ENCODE data around the gene ABCC9. TPM values are rescaled to one million over a fixed set of nuclear protein-coding genes. Genes with fewer than 3 reads are reported as not detected.

The ABCC9 gene
- total RNA-seq, 2 donors from 2014 or later = 0.69 to 5.0 TPM

DNA sequence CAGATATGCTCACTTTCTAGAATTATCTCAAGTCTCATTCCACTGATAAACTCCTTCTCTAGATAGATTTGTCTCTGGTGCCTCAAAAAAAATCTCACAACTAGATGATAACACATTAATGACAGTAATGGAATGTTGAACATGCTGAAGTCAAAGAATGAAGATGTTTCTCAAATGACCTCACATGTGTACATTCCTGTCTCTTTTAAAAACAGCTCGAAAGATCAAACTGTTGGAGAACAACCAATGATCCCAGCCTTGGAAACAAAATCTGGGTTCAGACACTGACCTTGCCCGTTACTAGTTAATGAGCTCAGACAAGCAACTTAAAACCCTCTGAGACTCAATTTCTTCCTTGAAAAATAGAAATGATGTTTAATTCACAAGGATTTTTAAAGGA lies 122.0 kb downstream of the ABCC9 start:
- no peaks in the 10 kb centered on the region for H3K9me3 ChIP-seq

DNA sequence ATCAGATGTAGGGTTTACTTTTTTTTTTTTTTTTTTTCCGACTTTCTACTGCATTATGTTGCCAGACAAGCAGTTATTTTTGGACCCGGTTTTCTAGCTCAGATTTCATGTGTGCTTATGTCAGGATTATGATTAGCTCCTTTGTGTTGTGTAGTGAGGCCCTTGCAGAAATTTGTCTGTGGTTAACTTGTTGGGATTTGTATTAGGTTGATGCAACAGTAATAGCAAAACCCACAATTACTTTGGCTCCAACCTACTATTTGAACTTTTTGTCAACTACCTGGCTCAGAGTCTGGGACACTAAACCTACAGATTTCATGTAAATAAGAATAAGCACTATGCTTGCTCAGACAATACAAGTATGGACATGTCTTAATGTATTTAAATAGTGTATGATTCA lies 122.6 kb downstream of the ABCC9 start:
- Histone ChIP-seq H3K27ac (no peak overlapping the region), H3K9me3 (no peaks in the 10 kb centered on the region), H3K4me3 (no peak overlapping the region), H3K9ac (ENCODE audit: low read depth in 2 of 2, low read length in 2 of 2) (no peak overlapping the region), H3K4me1 (no peaks in the 10 kb centered on the region), H3K27me3 (no peaks in the 10 kb centered on the region), H3K36me3 (no peaks in the 10 kb centered on the region)
- TF ChIP-seq CTCF (IDR thresholded peaks at IDR 0.05) = no peak
- intact Hi-C loops (cut with DNase I) = no loop called here
- DNase-seq = no peak

More for the DNA sequence above, 122.0 kb downstream of the ABCC9 start:
- no peak overlapping the region for H3K4me3 ChIP-seq
- no peak overlapping the region for H3K9ac ChIP-seq (ENCODE audit: low read depth in 2 of 2, low read length in 2 of 2)
- TF ChIP-seq CTCF (IDR thresholded peaks at IDR 0.05) = no peak
- H3K27me3 ChIP-seq = no peaks in the 10 kb centered on the region
- intact Hi-C loops (cut with DNase I) = no loop called here
- no peak overlapping the region for H3K27ac ChIP-seq
- H3K4me1 ChIP-seq = no peaks in the 10 kb centered on the region
- no peak for DNase-seq
- H3K36me3 ChIP-seq = no peaks in the 10 kb centered on the region

DNA sequence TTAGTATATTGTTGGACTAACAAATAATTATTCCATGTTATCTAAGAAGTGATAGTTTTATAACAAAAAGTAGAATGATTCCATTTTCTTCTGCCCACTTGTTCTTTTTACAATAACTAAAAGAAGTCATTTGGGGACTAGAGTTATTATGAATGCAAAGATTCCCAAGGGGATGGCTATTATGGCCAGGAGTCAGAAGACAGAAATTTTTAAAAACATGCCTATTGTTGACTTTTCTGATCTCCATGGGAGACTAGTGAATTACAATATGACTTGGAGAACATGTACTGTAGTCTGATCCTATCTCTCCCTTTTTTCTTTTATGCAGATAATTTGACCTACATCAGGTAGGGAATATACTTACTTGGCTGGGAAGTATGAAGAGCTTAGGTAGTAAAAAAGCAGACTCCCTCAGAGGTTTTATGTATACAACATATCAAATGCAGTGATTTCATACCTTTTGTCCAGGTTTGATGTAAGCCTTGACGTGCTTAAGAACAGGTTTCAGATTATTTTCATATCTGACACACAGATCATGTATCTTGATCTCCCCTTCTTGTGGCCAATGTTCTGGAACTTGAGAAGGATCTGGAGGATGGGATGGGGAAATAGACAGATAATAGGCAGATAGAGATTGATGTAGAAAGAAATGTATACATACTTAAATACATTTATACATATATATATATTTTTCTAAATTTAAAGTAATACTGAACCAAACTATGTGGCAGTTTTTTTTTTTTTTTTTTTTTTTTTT lies 125.7 kb downstream of the ABCC9 start:
- intact Hi-C loops (cut with DNase I) = no loop called here
- Histone ChIP-seq H3K9me3 (no peaks in the 10 kb centered on the region), H3K9ac (ENCODE audit: low read depth in 2 of 2, low read length in 2 of 2) (no peak overlapping the region), H3K27me3 (no peaks in the 10 kb centered on the region), H3K27ac (no peak overlapping the region), H3K4me1 (no peaks in the 10 kb centered on the region), H3K4me3 (no peak overlapping the region), H3K36me3 (no peaks in the 10 kb centered on the region)
- DNase-seq = no peak
- no peak for TF ChIP-seq CTCF (IDR thresholded peaks at IDR 0.05)

GRCh38 chr12:21814814-21815213 lies 126.4 kb downstream of the ABCC9 start:
- intact Hi-C loops (cut with DNase I) = no loop called here

GRCh38 chr12:21814327-21814726 lies 126.9 kb downstream of the ABCC9 start:
- Histone ChIP-seq H3K27ac (no peak overlapping the region), H3K36me3 (no peaks in the 10 kb centered on the region), H3K27me3 (no peaks in the 10 kb centered on the region), H3K4me1 (no peaks in the 10 kb centered on the region), H3K9ac (ENCODE audit: low read depth in 2 of 2, low read length in 2 of 2) (no peak overlapping the region), H3K9me3 (no peaks in the 10 kb centered on the region), H3K4me3 (no peak overlapping the region)
- TF ChIP-seq CTCF (IDR thresholded peaks at IDR 0.05) = no peak
- DNase-seq = no peak
- intact Hi-C loops (cut with DNase I) = no loop called here

More at GRCh38 chr12:21814814-21815213, 126.4 kb downstream of the ABCC9 start:
- Histone ChIP-seq H3K36me3 (no peaks in the 10 kb centered on the region), H3K27ac (no peak overlapping the region), H3K9ac (ENCODE audit: low read depth in 2 of 2, low read length in 2 of 2) (no peak overlapping the region), H3K27me3 (no peaks in the 10 kb centered on the region), H3K4me1 (no peaks in the 10 kb centered on the region), H3K4me3 (no peak overlapping the region), H3K9me3 (no peaks in the 10 kb centered on the region)
- DNase-seq = no peak
- no peak for TF ChIP-seq CTCF (IDR thresholded peaks at IDR 0.05)

Measured in colonic mucosa (tissue), 4 donors.